Stomach (tissue), 9 donors: ENCODE data around the gene NATD1. TPM values are rescaled to one million over a fixed set of nuclear protein-coding genes. Genes with fewer than 3 reads are reported as not detected.

Source experiments
- DNase-seq, 2 donors: peaks; one replicate each; pipeline versions ENCODE4 v3.0.0 to v3.0.0-alpha.2; 2013 to 2019
- H3K27ac ChIP-seq, 5 donors: fragments of 200-600 bp in 4 of 5; sonication (generic) in 4 of 5; one replicate each; pipeline ENCODE4 v1.5.1; 2013 to 2019; ENCODE audit warnings: mild to moderate bottlenecking in 1 of 5, moderate library complexity in 1 of 5
- H3K27me3 ChIP-seq, 3 donors: fragments of 200-600 bp; sonication (generic); one replicate each; pipeline ENCODE4 v1.5.1; 2017 to 2019; ENCODE audit warnings: mixed run types in 1 of 3
- H3K36me3 ChIP-seq, 4 donors: fragments of 200-600 bp; sonication (generic); 1 replicate in 3 of 4; 2 replicates in 1 of 4; pipeline ENCODE4 v1.5.1; 2016 to 2019
- H3K4me1 ChIP-seq, 4 donors: fragments of 200-600 bp; sonication (generic); one replicate each; pipeline ENCODE4 v1.5.1; 2016 to 2019
- H3K4me3 ChIP-seq, 4 donors: fragments of 200-600 bp; sonication (generic) in 3 of 4; one replicate each; pipeline ENCODE4 v1.5.1; 2016 to 2019; ENCODE audit warnings: mild to moderate bottlenecking in 1 of 4
- H3K9me3 ChIP-seq, 4 donors: fragments of 200-600 bp; sonication (generic); one replicate each; pipeline ENCODE4 v1.5.1; 2016 to 2019
- EP300 ChIP-seq: sonication (generic); formaldehyde crosslinking; IDR thresholded peaks from one replicate; pipeline ENCODE4 v1.6.1; 2017; ENCODE audit warnings: antibody characterized with exemption
- POLR2A ChIP-seq, 4 donors: fragments of 450-650 bp; IDR thresholded peaks; one replicate each; pipeline ENCODE4 v1.6.1; 2016; ENCODE audit warnings: antibody characterized with exemption in 4 of 4, control low read depth in 2 of 4, mild to moderate bottlenecking in 1 of 4, moderate library complexity in 1 of 4
- POLR2AphosphoS5 ChIP-seq, 3 donors: sonication (generic); formaldehyde crosslinking; IDR thresholded peaks; one replicate each; pipeline ENCODE4 v1.6.1; 2016; ENCODE audit warnings: antibody characterized with exemption in 3 of 3
- WGBS, 5 donors: extraction: QIAGEN DNeasy Blood & Tissue Kit in 3 of 5; methylation state at CpG; one replicate each; pipeline versions ENCODE4 v1.1.5 to v1.1.7; 2013 to 2018; 5-methylcytosine and 5-hydroxymethylcytosine counted together
- intact Hi-C: fragments of 100-400 bp; cut with DNase I; formaldehyde crosslinking; loops from one replicate; pipeline ENCODE4 v1.15.1; 2023; ENCODE audit warnings: low total_unique reads
- polyA plus RNA-seq, 3 donors: library from polyadenylated mRNA; stranded (reverse); fragments of 200-250 nt; gene quantifications; one replicate each; pipeline ENCODE4 v1.2.3, GENCODE V29; 2013
- total RNA-seq, 5 donors: library from RNA; depleted of rRNA; stranded (reverse); fragments of >200 nt; gene quantifications; one replicate each; pipeline versions ENCODE4 v1.1.0 to v1.2.3, GENCODE V29; 2014 to 2016
- TF ChIP-seq, protein P1 (sequence below), 7 experiments: fragments of 450-650 bp in 4 of 7; fragments of 200-600 bp in 3 of 7; sonication (generic) in 3 of 7; IDR thresholded peaks; one replicate each; pipeline ENCODE4 v1.5.1; 2016 to 2019; ENCODE audit warnings: antibody characterized with exemption in 7 of 7, control low read depth in 2 of 7, mild to moderate bottlenecking in 1 of 7
- donor health status: healthy with polysubstance abuse.
- donor health status: Bipolar disorder and iron deficiency.
- donor health status: healthy.

Gene NATD1
- total and polyA plus RNA-seq, 8 donors: 2.2 to 9.0 (median 4.3) TPM

DNA sequence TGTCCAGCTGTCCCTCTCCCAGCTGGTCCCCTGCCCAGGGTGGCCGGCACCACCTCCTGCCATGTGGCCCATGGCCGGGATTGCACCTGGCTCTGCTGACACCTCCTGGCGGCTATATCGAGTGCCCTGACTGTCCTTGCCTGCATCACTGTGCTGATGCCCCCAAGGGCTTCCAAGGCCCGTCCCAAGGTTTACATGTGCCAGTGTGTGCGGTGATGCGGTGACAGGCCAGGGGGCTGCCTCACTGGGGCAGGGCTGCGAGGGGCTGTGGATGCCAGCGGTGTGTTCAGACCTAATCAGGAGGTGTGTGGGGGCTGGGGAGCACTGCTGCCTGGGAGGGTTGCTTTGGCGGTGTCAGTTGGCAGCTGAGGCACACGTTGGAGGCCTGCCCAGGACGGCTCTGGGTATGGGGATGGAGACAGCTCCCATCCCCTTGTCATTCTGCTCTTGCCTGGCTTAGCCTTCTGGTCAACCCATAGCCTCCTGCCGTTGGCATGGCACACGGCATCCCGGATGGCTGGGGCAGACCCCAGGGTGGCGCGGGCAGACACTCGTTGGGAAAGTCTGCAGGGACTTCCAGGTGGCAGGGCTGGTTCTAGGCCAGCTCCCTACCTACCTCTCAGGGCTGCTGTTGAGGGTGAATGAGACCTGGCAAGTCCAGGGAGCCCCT is 36.8 kb upstream of the NATD1 start:
- Histone ChIP-seq H3K36me3 (peaks cover 0 to 26% (median 15%) of the 10 kb centered on the region in 4 donors), H3K27me3 (no peaks in the 10 kb centered on the region), H3K4me1 (peaks cover 56 to 89% (median 83%) of the 10 kb centered on the region in 4 donors), H3K9me3 (peaks cover 0 to 5% (median 0%) of the 10 kb centered on the region in 4 donors), H3K27ac (peak overlapping the region; percentile 17 to 98 (median 98)), H3K4me3 (peak overlapping the region in 1 of 4 donors; percentile 82)
- 41 to 60% (median 51%) methylated on average over 15 to 18 of the region's 18 CpGs for WGBS, 5 donors
- intact Hi-C loops: no loop called here
- TF ChIP-seq EP300: no peak
- TF ChIP-seq POLR2A (IDR thresholded peaks at IDR 0.05): no peak
- TF ChIP-seq, protein P1, sequence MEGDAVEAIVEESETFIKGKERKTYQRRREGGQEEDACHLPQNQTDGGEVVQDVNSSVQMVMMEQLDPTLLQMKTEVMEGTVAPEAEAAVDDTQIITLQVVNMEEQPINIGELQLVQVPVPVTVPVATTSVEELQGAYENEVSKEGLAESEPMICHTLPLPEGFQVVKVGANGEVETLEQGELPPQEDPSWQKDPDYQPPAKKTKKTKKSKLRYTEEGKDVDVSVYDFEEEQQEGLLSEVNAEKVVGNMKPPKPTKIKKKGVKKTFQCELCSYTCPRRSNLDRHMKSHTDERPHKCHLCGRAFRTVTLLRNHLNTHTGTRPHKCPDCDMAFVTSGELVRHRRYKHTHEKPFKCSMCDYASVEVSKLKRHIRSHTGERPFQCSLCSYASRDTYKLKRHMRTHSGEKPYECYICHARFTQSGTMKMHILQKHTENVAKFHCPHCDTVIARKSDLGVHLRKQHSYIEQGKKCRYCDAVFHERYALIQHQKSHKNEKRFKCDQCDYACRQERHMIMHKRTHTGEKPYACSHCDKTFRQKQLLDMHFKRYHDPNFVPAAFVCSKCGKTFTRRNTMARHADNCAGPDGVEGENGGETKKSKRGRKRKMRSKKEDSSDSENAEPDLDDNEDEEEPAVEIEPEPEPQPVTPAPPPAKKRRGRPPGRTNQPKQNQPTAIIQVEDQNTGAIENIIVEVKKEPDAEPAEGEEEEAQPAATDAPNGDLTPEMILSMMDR (IDR thresholded peaks at IDR 0.05): no peak
- no peak for TF ChIP-seq POLR2AphosphoS5 (IDR thresholded peaks at IDR 0.05)
- DNase-seq: peak in 1 of 2 donors; percentile 39

DNA sequence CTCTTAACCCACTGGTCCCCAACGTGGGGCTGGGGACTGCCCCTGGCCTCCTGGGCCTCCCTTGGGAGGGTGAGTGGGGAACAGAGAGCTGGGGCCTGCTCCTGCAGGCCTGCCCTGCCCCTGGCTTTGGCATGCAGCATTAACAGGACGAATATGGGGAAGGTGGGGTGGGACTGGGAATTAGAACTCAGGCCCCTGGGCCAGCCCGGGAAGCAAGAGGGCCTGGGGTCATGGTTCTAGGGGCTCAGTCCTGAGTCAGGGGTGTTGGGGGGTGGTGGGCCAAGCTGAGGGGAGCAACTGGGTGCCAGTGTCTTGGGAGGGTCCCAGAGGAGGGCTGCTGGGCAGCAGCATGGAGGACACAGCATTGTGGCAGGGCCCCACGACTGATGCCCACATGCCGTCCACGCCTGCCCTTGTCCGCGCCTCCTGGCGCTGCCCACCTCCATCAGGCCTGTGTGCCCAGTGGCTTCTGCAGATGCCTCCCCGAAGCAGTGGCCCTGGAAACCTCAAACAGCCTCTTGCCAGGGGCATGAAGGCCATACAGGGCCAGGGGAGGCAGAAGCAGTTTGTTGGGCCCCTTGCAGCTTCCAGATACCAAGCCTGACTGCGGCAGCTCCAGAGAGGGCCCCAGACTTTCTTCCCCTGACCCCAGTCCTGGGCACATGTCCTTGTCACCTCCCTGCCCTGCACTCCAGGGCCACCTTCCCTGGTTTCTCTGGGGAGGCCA is 36.1 kb upstream of the NATD1 start:
- peak in 1 of 2 donors; percentile 3 for DNase-seq
- Histone ChIP-seq H3K27me3 (no peaks in the 10 kb centered on the region), H3K4me3 (peak overlapping the region in 1 of 4 donors; percentile 82), H3K9me3 (peaks cover 0 to 5% (median 0%) of the 10 kb centered on the region in 4 donors), H3K4me1 (peaks cover 49 to 84% (median 76%) of the 10 kb centered on the region in 4 donors), H3K36me3 (peaks cover 0 to 26% (median 15%) of the 10 kb centered on the region in 4 donors), H3K27ac (peak overlapping the region; percentile 17 to 98 (median 98))
- intact Hi-C loops: no loop called here
- WGBS, 5 donors: 61 to 75% (median 69%) methylated on average over 7 to 11 of the region's 11 CpGs
- no peak for TF ChIP-seq POLR2AphosphoS5 (IDR thresholded peaks at IDR 0.05)
- no peak for TF ChIP-seq EP300
- TF ChIP-seq POLR2A (IDR thresholded peaks at IDR 0.05): no peak
- TF ChIP-seq, protein P1 (IDR thresholded peaks at IDR 0.05): no peak

DNA sequence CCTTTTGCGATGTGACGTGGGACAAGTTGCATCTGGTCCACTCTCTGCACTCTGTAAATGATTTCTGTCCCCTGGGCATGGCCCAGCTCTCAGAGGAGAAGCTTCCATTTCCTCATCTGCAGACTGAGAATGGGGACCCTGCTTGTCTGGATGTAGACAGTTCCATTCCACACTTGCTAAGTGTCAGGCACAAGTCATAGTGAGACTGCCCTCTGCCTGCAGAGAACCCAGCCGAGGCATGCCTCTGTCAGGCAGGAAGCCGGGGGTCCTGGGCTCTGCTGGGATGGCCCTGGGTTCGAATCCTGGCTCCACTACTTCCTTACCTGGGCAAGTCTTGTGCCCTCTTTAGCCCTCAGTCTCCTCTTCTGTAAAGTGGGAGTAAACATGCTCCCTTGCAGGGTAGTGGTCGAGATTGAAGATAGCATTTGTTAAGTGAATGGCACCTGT is 35.4 kb upstream of the NATD1 start:
- DNase-seq: peak in 1 of 2 donors; percentile 41
- intact Hi-C loops: no loop called here
- Histone ChIP-seq H3K36me3 (peaks cover 0 to 20% (median 14%) of the 10 kb centered on the region in 4 donors), H3K27ac (peak overlapping the region; percentile 93 to 98 (median 98)), H3K27me3 (no peaks in the 10 kb centered on the region), H3K4me1 (peaks cover 51 to 84% (median 74%) of the 10 kb centered on the region in 4 donors), H3K4me3 (peak overlapping the region; percentile 35 to 96 (median 82)), H3K9me3 (peaks cover 0 to 5% (median 0%) of the 10 kb centered on the region in 4 donors)
- 41 to 67% (median 45%) methylated on average over 4 to 6 of the region's 6 CpGs for WGBS, 5 donors
- no peak for TF ChIP-seq POLR2AphosphoS5 (IDR thresholded peaks at IDR 0.05)
- TF ChIP-seq, protein P1 (IDR thresholded peaks at IDR 0.05): no peak
- no peak for TF ChIP-seq EP300
- TF ChIP-seq POLR2A (IDR thresholded peaks at IDR 0.05): no peak

DNA sequence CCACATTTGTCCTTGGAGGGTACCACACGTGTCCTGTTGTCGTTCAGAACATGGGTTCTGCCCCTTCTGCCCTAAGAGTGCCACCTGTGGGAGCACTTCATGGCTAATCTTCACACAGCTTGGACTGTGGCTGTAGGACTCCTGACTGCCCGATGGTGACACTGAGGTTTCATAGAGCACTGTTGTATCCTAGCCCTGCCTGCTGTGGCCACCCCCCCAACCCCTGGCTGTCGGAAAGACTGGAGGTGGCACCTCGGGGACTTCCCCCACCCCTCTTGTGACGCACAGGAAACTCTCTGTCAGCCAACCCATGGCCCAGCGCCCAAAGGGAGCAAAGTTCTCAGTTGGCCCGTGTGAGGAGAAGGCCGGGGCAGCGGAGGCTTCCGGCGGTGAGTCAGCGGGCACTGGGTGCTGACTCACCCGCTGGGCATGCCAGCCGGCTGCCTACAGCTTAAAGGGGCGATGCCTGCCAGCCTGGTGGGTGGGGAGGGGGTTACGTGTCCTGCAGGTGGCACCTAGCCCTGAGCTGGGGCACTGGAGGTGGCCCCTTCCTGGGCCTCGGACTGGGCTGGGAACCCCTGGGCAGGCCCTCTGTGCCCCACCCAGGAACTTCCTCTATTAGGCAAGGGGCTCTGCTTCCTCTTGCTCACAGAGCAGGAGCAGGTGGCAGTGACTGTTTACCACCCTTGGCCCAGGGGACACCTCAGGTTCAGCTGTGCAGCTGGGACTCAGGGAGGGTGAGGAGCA is 34.7 kb upstream of the NATD1 start:
- 0 to 11% (median 4%) methylated on average over 11 to 18 of the region's 18 CpGs for WGBS, 5 donors
- H3K27me3 ChIP-seq: no peaks in the 10 kb centered on the region
- peak; percentile 98 to 99 for DNase-seq
- peak in 1 of 4 donors; percentile 70 for TF ChIP-seq POLR2A (IDR thresholded peaks at IDR 0.05)
- TF ChIP-seq, protein P1 (IDR thresholded peaks at IDR 0.05): peak in 2 of 7 experiments; percentile 7 to 10
- peak; percentile 86 to 96 (median 95) for TF ChIP-seq POLR2AphosphoS5 (IDR thresholded peaks at IDR 0.05)
- TF ChIP-seq EP300: peak; percentile 71
- peaks cover 54 to 82% (median 77%) of the 10 kb centered on the region in 4 donors for H3K4me1 ChIP-seq
- H3K4me3 ChIP-seq: peak overlapping the region; percentile 82 to 96 (median 82)
- peaks cover 0 to 5% (median 0%) of the 10 kb centered on the region in 4 donors for H3K9me3 ChIP-seq
- intact Hi-C loops: no loop called here
- H3K27ac ChIP-seq: peak overlapping the region; percentile 93 to 98 (median 98)
- peaks cover 0 to 15% (median 11%) of the 10 kb centered on the region in 4 donors for H3K36me3 ChIP-seq
